ENCODE measurements around the gene KRT73. TPM values are rescaled to one million over a fixed set of nuclear protein-coding genes. Genes with fewer than 3 reads are reported as not detected.

The KRT73 gene
- total RNA-seq, 2 experiments from 2014 or later: 1.7 to 1.9 TPM

- ChIA-PET CTCF (interaction anchor here (0.6 to 0.7 kb wide), 2 partner anchors 82 to 202 kb away, joined by 3 read pairs; no protein-coding TSS in a partner anchor), POLR2A (no interaction called here)
- Mint-ChIP-seq H3K4me1 (peaks cover 12% of the 10 kb centered on the region), H3K27me3 (no peaks in the 10 kb centered on the region), H3K27ac (no peak overlapping the region), H3K36me3 (ENCODE audit: low read depth) (no peaks in the 10 kb centered on the region), H3K4me3 (no peak overlapping the region), H3K9me3 (ENCODE audit: low read depth) (no peaks in the 10 kb centered on the region)
- DNase-seq: no peak
- ATAC-seq: no peak
- intact Hi-C loops (cut with DNase I, micrococcal nuclease): no loop called here
These were observed 39.0 kb upstream of the KRT73 start for GRCh38 chr12:52657250-52657902.

- CTCF ChIA-PET: interaction anchor here (0.7 kb wide), 2 partner anchors 9 to 78 kb away, joined by 3 to 4 read pairs; no protein-coding TSS in a partner anchor
- Mint-ChIP-seq H3K27ac (no peak overlapping the region), H3K9me3 (ENCODE audit: low read depth) (no peaks in the 10 kb centered on the region), H3K27me3 (no peaks in the 10 kb centered on the region), H3K4me1 (peaks cover 12% of the 10 kb centered on the region), H3K4me3 (no peak overlapping the region), H3K36me3 (ENCODE audit: low read depth) (no peaks in the 10 kb centered on the region)
- ATAC-seq (no peak), DNase-seq (no peak)
- POLR2A ChIA-PET: no interaction called here
- intact Hi-C loops (cut with DNase I, micrococcal nuclease): no loop called here
These were observed 38.3 kb upstream of the KRT73 start for GRCh38 chr12:52656616-52657015.

GRCh38 chr12:52655720-52656124 lies 37.4 kb upstream of the KRT73 start:
- CTCF ChIA-PET: interaction anchor here (0.7 kb wide), 2 partner anchors 10 to 77 kb away, joined by 3 to 4 read pairs; no protein-coding TSS in a partner anchor
- ATAC-seq: no peak

GRCh38 chr12:52655251-52655650 lies 36.9 kb upstream of the KRT73 start:
- POLR2A ChIA-PET: no interaction called here

More at GRCh38 chr12:52655720-52656124, 37.4 kb upstream of the KRT73 start:
- H3K36me3 Mint-ChIP-seq (ENCODE audit: low read depth): no peaks in the 10 kb centered on the region
- no peaks in the 10 kb centered on the region for H3K9me3 Mint-ChIP-seq (ENCODE audit: low read depth)
- DNase-seq: no peak
- POLR2A ChIA-PET: no interaction called here
- no peaks in the 10 kb centered on the region for H3K27me3 Mint-ChIP-seq
- no peak overlapping the region for H3K27ac Mint-ChIP-seq
- H3K4me1 Mint-ChIP-seq: peaks cover 12% of the 10 kb centered on the region
- no peak overlapping the region for H3K4me3 Mint-ChIP-seq
- intact Hi-C loops (cut with DNase I, micrococcal nuclease): no loop called here

GRCh38 chr12:52651726-52652261 lies 33.4 kb upstream of the KRT73 start, which contains the start of gene KRT2:
Gene KRT2 (minus strand): TSS chr12:52652211. CDS start chr12:52652142, 69 bp downstream.
- POLR2A ChIA-PET: no interaction called here
- H3K27me3 Mint-ChIP-seq: no peaks in the 10 kb centered on the region
- no peak for DNase-seq
- intact Hi-C loops (cut with DNase I, micrococcal nuclease): no loop called here
- no peak for ATAC-seq
- no peak within 1 kb of the TSS for H3K4me3 Mint-ChIP-seq
- peaks cover 42% of the 10 kb centered on the region for H3K4me1 Mint-ChIP-seq
- H3K9me3 Mint-ChIP-seq (ENCODE audit: low read depth): no peaks in the 10 kb centered on the region
- CTCF ChIA-PET: no interaction called here
- H3K27ac Mint-ChIP-seq: no peak within 1 kb of the TSS
- no peaks in the 10 kb centered on the region for H3K36me3 Mint-ChIP-seq (ENCODE audit: low read depth)

More at GRCh38 chr12:52655251-52655650, 36.9 kb upstream of the KRT73 start:
- CTCF ChIA-PET: no interaction called here
- ATAC-seq: no peak
- peaks cover 13% of the 10 kb centered on the region for H3K4me1 Mint-ChIP-seq
- intact Hi-C loops (cut with DNase I, micrococcal nuclease): no loop called here
- H3K27me3 Mint-ChIP-seq: no peaks in the 10 kb centered on the region
- no peaks in the 10 kb centered on the region for H3K9me3 Mint-ChIP-seq (ENCODE audit: low read depth)
- H3K36me3 Mint-ChIP-seq (ENCODE audit: low read depth): no peaks in the 10 kb centered on the region
- H3K27ac Mint-ChIP-seq: no peak overlapping the region
- H3K4me3 Mint-ChIP-seq: no peak overlapping the region
- DNase-seq: no peak

- Mint-ChIP-seq H3K4me3 (no peak overlapping the region), H3K27ac (no peak overlapping the region), H3K4me1 (peaks cover 46% of the 10 kb centered on the region), H3K9me3 (ENCODE audit: low read depth) (no peaks in the 10 kb centered on the region), H3K27me3 (no peaks in the 10 kb centered on the region), H3K36me3 (ENCODE audit: low read depth) (no peaks in the 10 kb centered on the region)
- no peak for ATAC-seq
- CTCF ChIA-PET: interaction anchor here (0.7 kb wide), 1 partner anchor 973 kb away, joined by 4 read pairs; no protein-coding TSS in a partner anchor
- POLR2A ChIA-PET: no interaction called here
- no peak for DNase-seq
- intact Hi-C loops (cut with DNase I, micrococcal nuclease): no loop called here
These were observed 32.2 kb upstream of the KRT73 start for GRCh38 chr12:52650520-52651081.

- no peaks in the 10 kb centered on the region for H3K36me3 Mint-ChIP-seq (ENCODE audit: low read depth)
- no peak overlapping the region for H3K27ac Mint-ChIP-seq
- H3K4me1 Mint-ChIP-seq: peaks cover 58% of the 10 kb centered on the region
- no peak overlapping the region for H3K4me3 Mint-ChIP-seq
- no peaks in the 10 kb centered on the region for H3K9me3 Mint-ChIP-seq (ENCODE audit: low read depth)
- no peak for ATAC-seq
- ChIA-PET CTCF (no interaction called here), POLR2A (no interaction called here)
- no peaks in the 10 kb centered on the region for H3K27me3 Mint-ChIP-seq
- intact Hi-C loops (cut with DNase I, micrococcal nuclease): no loop called here
- DNase-seq: no peak
These were observed 30.7 kb upstream of the KRT73 start for GRCh38 chr12:52649066-52649465.

- no peak for DNase-seq
- POLR2A ChIA-PET: no interaction called here
- Mint-ChIP-seq H3K27ac (no peak overlapping the region), H3K4me3 (no peak overlapping the region), H3K36me3 (ENCODE audit: low read depth) (no peaks in the 10 kb centered on the region), H3K9me3 (ENCODE audit: low read depth) (no peaks in the 10 kb centered on the region), H3K27me3 (no peaks in the 10 kb centered on the region), H3K4me1 (peaks cover 65% of the 10 kb centered on the region)
- CTCF ChIA-PET: interaction anchor here (1.1 kb wide), 1 partner anchor 232 kb away, joined by 5 read pairs; no protein-coding TSS in a partner anchor
- ATAC-seq: no peak
- intact Hi-C loops (cut with DNase I, micrococcal nuclease): no loop called here
These were observed 29.7 kb upstream of the KRT73 start for GRCh38 chr12:52648012-52648550.

GRCh38 chr12:52647601-52648000 lies 29.2 kb upstream of the KRT73 start:
- ATAC-seq (no peak), DNase-seq (no peak)
- Mint-ChIP-seq H3K4me1 (peaks cover 69% of the 10 kb centered on the region), H3K36me3 (ENCODE audit: low read depth) (no peaks in the 10 kb centered on the region), H3K27ac (no peak overlapping the region), H3K27me3 (no peaks in the 10 kb centered on the region), H3K9me3 (ENCODE audit: low read depth) (no peaks in the 10 kb centered on the region), H3K4me3 (no peak overlapping the region)
- ChIA-PET POLR2A (no interaction called here), CTCF (interaction anchor here (1.1 kb wide), 1 partner anchor 232 kb away, joined by 5 read pairs; no protein-coding TSS in a partner anchor)
- intact Hi-C loops (cut with DNase I, micrococcal nuclease): no loop called here

- ATAC-seq (no peak), DNase-seq (no peak)
- POLR2A ChIA-PET: no interaction called here
- CTCF ChIA-PET: no interaction called here
- Mint-ChIP-seq H3K27ac (peak overlapping the region; percentile 74), H3K9me3 (ENCODE audit: low read depth) (no peaks in the 10 kb centered on the region), H3K4me3 (no peak overlapping the region), H3K27me3 (no peaks in the 10 kb centered on the region), H3K36me3 (ENCODE audit: low read depth) (no peaks in the 10 kb centered on the region), H3K4me1 (peaks cover 79% of the 10 kb centered on the region)
- intact Hi-C loops (cut with DNase I, micrococcal nuclease): no loop called here
These were observed 28.3 kb upstream of the KRT73 start for GRCh38 chr12:52646613-52647012.

- peak overlapping the region; percentile 74 for H3K27ac Mint-ChIP-seq
- ChIA-PET POLR2A (no interaction called here), CTCF (no interaction called here)
- no peak overlapping the region for H3K4me3 Mint-ChIP-seq
- ATAC-seq (no peak), DNase-seq (no peak)
- no peaks in the 10 kb centered on the region for H3K27me3 Mint-ChIP-seq
- H3K9me3 Mint-ChIP-seq (ENCODE audit: low read depth): no peaks in the 10 kb centered on the region
- intact Hi-C loops (cut with DNase I, micrococcal nuclease): no loop called here
- H3K4me1 Mint-ChIP-seq: peaks cover 83% of the 10 kb centered on the region
- H3K36me3 Mint-ChIP-seq (ENCODE audit: low read depth): no peaks in the 10 kb centered on the region
These were observed 27.6 kb upstream of the KRT73 start for GRCh38 chr12:52645982-52646381.

All from activated CD4-positive, alpha-beta T cell treated with anti-CD3 and anti-CD28 coated beads for 36 hours (primary cell).